ENCODE measurements around the gene TF. TPM values are rescaled to one million over a fixed set of nuclear protein-coding genes. Genes with fewer than 3 reads are reported as not detected.

The TF gene
- total RNA-seq, 1 experiment from 2014 or later, result 1.6 TPM

GRCh38 chr3:133834621-133835417 lies 88.6 kb downstream of the TF start:
- Histone ChIP-seq H3K27ac (ENCODE audit: low read length) (no peak overlapping the region), H3K79me2 (ENCODE audit: low read length) (no peaks in the 10 kb centered on the region), H4K20me1 (ENCODE audit: insufficient read depth, low read depth, low read length) (no peaks in the 10 kb centered on the region), H3K9me2 (replicated peaks; ENCODE audit: insufficient read depth, low read length) (no peaks in the 10 kb centered on the region), H3K27me3 (ENCODE audit: low read length) (no peaks in the 10 kb centered on the region), H3K9ac (ENCODE audit: low read length) (no peak overlapping the region), H3K4me1 (ENCODE audit: low read length) (no peaks in the 10 kb centered on the region), H3K4me3 (ENCODE audit: low read length) (no peak overlapping the region), H3K4me2 (ENCODE audit: low read depth, low read length, poor library complexity, severe bottlenecking) (no peak overlapping the region), H3K36me3 (ENCODE audit: insufficient read depth, low read length) (no peaks in the 10 kb centered on the region), H3K9me3 (ENCODE audit: low read length) (no peaks in the 10 kb centered on the region), H2AFZ (ENCODE audit: low read length) (no peak overlapping the region)
- no peak for DNase-seq

GRCh38 chr3:133835418-133835743 lies 89.2 kb downstream of the TF start:
- no peak overlapping the region for H3K4me2 ChIP-seq (ENCODE audit: low read depth, low read length, poor library complexity, severe bottlenecking)
- H3K27ac ChIP-seq (ENCODE audit: low read length), result no peak overlapping the region
- no peaks in the 10 kb centered on the region for H3K79me2 ChIP-seq (ENCODE audit: low read length)
- no peaks in the 10 kb centered on the region for H3K9me2 ChIP-seq (replicated peaks; ENCODE audit: insufficient read depth, low read length)
- no peaks in the 10 kb centered on the region for H3K9me3 ChIP-seq (ENCODE audit: low read length)
- H4K20me1 ChIP-seq (ENCODE audit: insufficient read depth, low read depth, low read length), result no peaks in the 10 kb centered on the region
- DNase-seq, result no peak
- no peaks in the 10 kb centered on the region for H3K27me3 ChIP-seq (ENCODE audit: low read length)
- no peak overlapping the region for H3K9ac ChIP-seq (ENCODE audit: low read length)
- no peaks in the 10 kb centered on the region for H3K4me1 ChIP-seq (ENCODE audit: low read length)
- H3K36me3 ChIP-seq (ENCODE audit: insufficient read depth, low read length), result no peaks in the 10 kb centered on the region
- H3K4me3 ChIP-seq (ENCODE audit: low read length), result no peak overlapping the region
- H2AFZ ChIP-seq (ENCODE audit: low read length), result no peak overlapping the region

- DNase-seq, result no peak
- no peaks in the 10 kb centered on the region for H3K4me1 ChIP-seq (ENCODE audit: low read length)
- H3K4me3 ChIP-seq (ENCODE audit: low read length), result no peak overlapping the region
- no peak overlapping the region for H2AFZ ChIP-seq (ENCODE audit: low read length)
- H4K20me1 ChIP-seq (ENCODE audit: insufficient read depth, low read depth, low read length), result no peaks in the 10 kb centered on the region
- no peaks in the 10 kb centered on the region for H3K36me3 ChIP-seq (ENCODE audit: insufficient read depth, low read length)
- H3K27me3 ChIP-seq (ENCODE audit: low read length), result no peaks in the 10 kb centered on the region
- H3K79me2 ChIP-seq (ENCODE audit: low read length), result no peaks in the 10 kb centered on the region
- no peaks in the 10 kb centered on the region for H3K9me3 ChIP-seq (ENCODE audit: low read length)
- H3K4me2 ChIP-seq (ENCODE audit: low read depth, low read length, poor library complexity, severe bottlenecking), result no peak overlapping the region
- H3K9me2 ChIP-seq (replicated peaks; ENCODE audit: insufficient read depth, low read length), result no peaks in the 10 kb centered on the region
- H3K27ac ChIP-seq (ENCODE audit: low read length), result no peak overlapping the region
- H3K9ac ChIP-seq (ENCODE audit: low read length), result no peak overlapping the region
These were observed 89.8 kb downstream of the TF start for GRCh38 chr3:133835961-133836360.

- Histone ChIP-seq H3K9me2 (replicated peaks; ENCODE audit: insufficient read depth, low read length) (no peaks in the 10 kb centered on the region), H3K36me3 (ENCODE audit: insufficient read depth, low read length) (no peaks in the 10 kb centered on the region), H3K4me2 (ENCODE audit: low read depth, low read length, poor library complexity, severe bottlenecking) (no peak overlapping the region), H2AFZ (ENCODE audit: low read length) (no peak overlapping the region), H4K20me1 (ENCODE audit: insufficient read depth, low read depth, low read length) (no peaks in the 10 kb centered on the region), H3K79me2 (ENCODE audit: low read length) (no peaks in the 10 kb centered on the region), H3K9me3 (ENCODE audit: low read length) (no peaks in the 10 kb centered on the region), H3K4me3 (ENCODE audit: low read length) (no peak overlapping the region), H3K27me3 (ENCODE audit: low read length) (no peaks in the 10 kb centered on the region), H3K27ac (ENCODE audit: low read length) (no peak overlapping the region), H3K4me1 (ENCODE audit: low read length) (no peaks in the 10 kb centered on the region), H3K9ac (ENCODE audit: low read length) (no peak overlapping the region)
- no peak for DNase-seq
These were observed 90.4 kb downstream of the TF start for GRCh38 chr3:133836497-133837158.

GRCh38 chr3:133837487-133838295 lies 91.5 kb downstream of the TF start:
- Histone ChIP-seq H3K36me3 (ENCODE audit: insufficient read depth, low read length) (no peaks in the 10 kb centered on the region), H3K27ac (ENCODE audit: low read length) (no peak overlapping the region), H4K20me1 (ENCODE audit: insufficient read depth, low read depth, low read length) (no peaks in the 10 kb centered on the region), H3K27me3 (ENCODE audit: low read length) (no peaks in the 10 kb centered on the region), H3K9ac (ENCODE audit: low read length) (no peak overlapping the region), H3K9me3 (ENCODE audit: low read length) (no peaks in the 10 kb centered on the region), H3K4me3 (ENCODE audit: low read length) (no peak overlapping the region), H3K79me2 (ENCODE audit: low read length) (no peaks in the 10 kb centered on the region), H2AFZ (ENCODE audit: low read length) (no peak overlapping the region), H3K9me2 (replicated peaks; ENCODE audit: insufficient read depth, low read length) (no peaks in the 10 kb centered on the region), H3K4me1 (ENCODE audit: low read length) (no peaks in the 10 kb centered on the region), H3K4me2 (ENCODE audit: low read depth, low read length, poor library complexity, severe bottlenecking) (no peak overlapping the region)
- DNase-seq, result no peak

GRCh38 chr3:133838296-133838789 lies 92.2 kb downstream of the TF start:
- Histone ChIP-seq H3K9me2 (replicated peaks; ENCODE audit: insufficient read depth, low read length) (no peaks in the 10 kb centered on the region), H2AFZ (ENCODE audit: low read length) (no peak overlapping the region), H3K4me3 (ENCODE audit: low read length) (no peak overlapping the region), H3K9ac (ENCODE audit: low read length) (no peak overlapping the region), H4K20me1 (ENCODE audit: insufficient read depth, low read depth, low read length) (no peaks in the 10 kb centered on the region), H3K9me3 (ENCODE audit: low read length) (no peaks in the 10 kb centered on the region), H3K27me3 (ENCODE audit: low read length) (no peaks in the 10 kb centered on the region), H3K79me2 (ENCODE audit: low read length) (no peaks in the 10 kb centered on the region), H3K4me2 (ENCODE audit: low read depth, low read length, poor library complexity, severe bottlenecking) (no peak overlapping the region), H3K27ac (ENCODE audit: low read length) (no peak overlapping the region), H3K36me3 (ENCODE audit: insufficient read depth, low read length) (no peaks in the 10 kb centered on the region), H3K4me1 (ENCODE audit: low read length) (no peaks in the 10 kb centered on the region)
- DNase-seq, result no peak

- Histone ChIP-seq H3K9me3 (ENCODE audit: low read length) (no peaks in the 10 kb centered on the region), H3K36me3 (ENCODE audit: insufficient read depth, low read length) (no peaks in the 10 kb centered on the region), H4K20me1 (ENCODE audit: insufficient read depth, low read depth, low read length) (no peaks in the 10 kb centered on the region), H3K27ac (ENCODE audit: low read length) (no peak overlapping the region), H3K4me3 (ENCODE audit: low read length) (no peak overlapping the region), H3K4me1 (ENCODE audit: low read length) (no peaks in the 10 kb centered on the region), H2AFZ (ENCODE audit: low read length) (no peak overlapping the region), H3K79me2 (ENCODE audit: low read length) (no peaks in the 10 kb centered on the region), H3K27me3 (ENCODE audit: low read length) (no peaks in the 10 kb centered on the region), H3K9ac (ENCODE audit: low read length) (no peak overlapping the region), H3K9me2 (replicated peaks; ENCODE audit: insufficient read depth, low read length) (no peaks in the 10 kb centered on the region), H3K4me2 (ENCODE audit: low read depth, low read length, poor library complexity, severe bottlenecking) (no peak overlapping the region)
- no peak for DNase-seq
These were observed 93.0 kb downstream of the TF start for GRCh38 chr3:133838916-133839800.
